Neural cell (in vitro differentiated cells): ENCODE data around the gene NR2C1. TPM values are rescaled to one million over a fixed set of nuclear protein-coding genes. Genes with fewer than 3 reads are reported as not detected.

Experiments used
- H2AFZ ChIP-seq: fragments of 200-600, 300-800 bp; sonication (generic), shearing (Covaris generic); 2 replicates; pipeline ENCODE4 v1.6.0; 2014; ENCODE audit warnings: low read depth, mild to moderate bottlenecking, antibody characterized with exemption, low read length, moderate library complexity
- H3F3A ChIP-seq: fragments of 200-600 bp; shearing (Covaris generic); 2 replicates; pipeline ENCODE4 v1.6.1; 2016; ENCODE audit warnings: mild to moderate bottlenecking, moderate library complexity, mixed read lengths, antibody characterized with exemption, low read length; ENCODE audit not compliant: insufficient read depth, poor library complexity, severe bottlenecking
- H3K27ac ChIP-seq: fragments of 200-600, 300-800 bp; sonication (generic), shearing (Covaris generic); 2 replicates; pipeline ENCODE4 v1.5.1; 2014; ENCODE audit warnings: mild to moderate bottlenecking, low read length, moderate library complexity
- H3K27me3 ChIP-seq: fragments of 300-800, 200-600 bp; sonication (generic), shearing (Covaris generic); 2 replicates; pipeline ENCODE4 v1.6.0; 2014; ENCODE audit warnings: mild to moderate bottlenecking, low read depth, low read length, moderate library complexity; ENCODE audit not compliant: insufficient read depth
- H3K36me3 ChIP-seq: fragments of 300-800, 200-600 bp; sonication (generic), shearing (Covaris generic); 2 replicates; pipeline ENCODE4 v1.5.1; 2014; ENCODE audit warnings: mild to moderate bottlenecking, antibody characterized with exemption, low read length, moderate library complexity; ENCODE audit not compliant: insufficient read depth
- H3K4me2 ChIP-seq: fragments of 300-800, 200-600 bp; sonication (generic), shearing (Covaris generic); 2 replicates; pipeline ENCODE4 v1.6.0; 2014; ENCODE audit warnings: mild to moderate bottlenecking, low read length
- H3K4me3 ChIP-seq: fragments of 300-800, 200-600 bp; sonication (generic), shearing (Covaris generic); 2 replicates; pipeline ENCODE4 v1.5.1; 2014; ENCODE audit warnings: mild to moderate bottlenecking, low read length, moderate library complexity
- H3K79me2 ChIP-seq: fragments of 200-600 bp; shearing (Covaris generic); replicated peaks from 2 replicates; pipeline ENCODE4 v1.6.0; 2014; ENCODE audit warnings: mild to moderate bottlenecking, low read length, moderate library complexity; ENCODE audit not compliant: insufficient read depth
- H3K9ac ChIP-seq: fragments of 300-800, 200-600 bp; sonication (generic), shearing (Covaris generic); 2 replicates; pipeline ENCODE4 v1.6.1; 2016; ENCODE audit warnings: mild to moderate bottlenecking, low read length, mixed read lengths
- H3K9me2 ChIP-seq: fragments of 200-600 bp; shearing (Covaris generic); 2 replicates; pipeline ENCODE4 v1.6.1; 2016; ENCODE audit warnings: mild to moderate bottlenecking, low read length, mixed read lengths; ENCODE audit not compliant: insufficient read depth
- H3K9me3 ChIP-seq: fragments of 200-600, 300-800 bp; sonication (generic), shearing (Covaris generic); 2 replicates; pipeline ENCODE4 v1.6.1; 2016; ENCODE audit warnings: mild to moderate bottlenecking, mixed run types, low read length, moderate library complexity, mixed read lengths
- H4K20me1 ChIP-seq: fragments of 200-600 bp; shearing (Covaris generic); 2 replicates; pipeline ENCODE4 v1.6.1; 2016; ENCODE audit warnings: mild to moderate bottlenecking, mixed run types; ENCODE audit not compliant: insufficient read depth
- CTCF ChIP-seq: fragments of 450-650 bp; IDR thresholded peaks from 2 replicates; pipeline ENCODE4 v1.5.1; 2014; ENCODE audit warnings: antibody characterized with exemption, mild to moderate bottlenecking, moderate library complexity; ENCODE audit not compliant: poor library complexity, severe bottlenecking
- EP300 ChIP-seq: fragments of 450-650 bp; conservative IDR thresholded peaks from 2 replicates; pipeline ENCODE4 v1.6.1; 2014; ENCODE audit warnings: antibody characterized with exemption, mild to moderate bottlenecking, moderate library complexity; ENCODE audit not compliant: poor library complexity, severe bottlenecking
- EZH2 ChIP-seq: fragments of 200-600, 300-800 bp; shearing (Covaris generic), sonication (generic); IDR thresholded peaks from 2 replicates; pipeline ENCODE4 v1.6.1; 2014; ENCODE audit warnings: antibody characterized with exemption, low read length, borderline replicate concordance, mild to moderate bottlenecking; ENCODE audit not compliant: insufficient read depth, poor library complexity, severe bottlenecking
- MXI1 ChIP-seq: fragments of 450-650 bp; conservative IDR thresholded peaks from 2 replicates; pipeline ENCODE4 v1.6.1; 2014; ENCODE audit warnings: antibody characterized with exemption, mild to moderate bottlenecking; ENCODE audit not compliant: poor library complexity, severe bottlenecking
- POLR2AphosphoS5 ChIP-seq: IDR thresholded peaks from 2 replicates; pipeline ENCODE4 v1.6.1; 2012
- RAD21 ChIP-seq: fragments of 450-650 bp; conservative IDR thresholded peaks from 2 replicates; pipeline ENCODE4 v1.6.1; 2014; ENCODE audit warnings: antibody characterized with exemption, mild to moderate bottlenecking, moderate library complexity
- SMC3 ChIP-seq: fragments of 450-650 bp; conservative IDR thresholded peaks from 2 replicates; pipeline ENCODE4 v1.6.1; 2014; ENCODE audit warnings: antibody characterized with exemption, mild to moderate bottlenecking, moderate library complexity; ENCODE audit not compliant: poor library complexity
- TAF1 ChIP-seq: IDR thresholded peaks from 2 replicates; pipeline ENCODE4 v1.6.1; 2012; ENCODE audit warnings: low read depth
- polyA plus RNA-seq: library from polyadenylated mRNA; depleted of rRNA; stranded (reverse); fragments of >200 nt; gene quantifications from 2 replicates; pipeline ENCODE4 v1.2.3, GENCODE V29; 2014
- TF ChIP-seq, protein P1 (sequence below): IDR thresholded peaks from 2 replicates; pipeline ENCODE4 v1.6.1; 2012; ENCODE audit warnings: borderline replicate concordance

The NR2C1 gene
- polyA plus RNA-seq, 1 donor from 2014 or later, result 137 TPM

DNA sequence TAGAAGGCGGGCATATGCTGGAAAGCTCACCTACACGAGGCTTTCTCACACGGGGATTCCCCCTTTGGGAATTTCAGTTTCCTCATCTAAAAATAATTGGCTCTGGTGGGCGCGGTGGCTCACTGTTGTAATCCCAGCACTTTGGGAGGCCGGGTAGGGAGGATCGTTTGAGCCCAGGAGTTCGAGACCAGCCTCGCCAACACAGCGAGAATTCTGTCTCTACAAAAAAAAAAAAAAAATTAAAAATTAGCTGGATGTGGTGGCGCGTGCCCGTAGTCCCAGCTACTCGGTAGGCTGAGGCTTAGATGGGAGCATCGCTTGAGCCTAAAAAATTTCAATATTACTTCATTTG, 69.5 kb downstream of the NR2C1 start:
- peaks cover 19% of the 10 kb centered on the region for H3K79me2 ChIP-seq
- H3K27me3 ChIP-seq, result no peaks in the 10 kb centered on the region
- H3K9ac ChIP-seq, result peak overlapping the region; percentile 82
- H3K27ac ChIP-seq, result peak overlapping the region; percentile 57
- H3K9me2 ChIP-seq, result no peaks in the 10 kb centered on the region
- H3F3A ChIP-seq, result no peaks in the 10 kb centered on the region
- no peaks in the 10 kb centered on the region for H4K20me1 ChIP-seq
- TF ChIP-seq MXI1 (no peak), POLR2AphosphoS5 (no peak), CTCF (no peak), EZH2 (no peak), EP300 (no peak), TAF1 (no peak), RAD21 (no peak), SMC3 (no peak)
- TF ChIP-seq, protein P1, sequence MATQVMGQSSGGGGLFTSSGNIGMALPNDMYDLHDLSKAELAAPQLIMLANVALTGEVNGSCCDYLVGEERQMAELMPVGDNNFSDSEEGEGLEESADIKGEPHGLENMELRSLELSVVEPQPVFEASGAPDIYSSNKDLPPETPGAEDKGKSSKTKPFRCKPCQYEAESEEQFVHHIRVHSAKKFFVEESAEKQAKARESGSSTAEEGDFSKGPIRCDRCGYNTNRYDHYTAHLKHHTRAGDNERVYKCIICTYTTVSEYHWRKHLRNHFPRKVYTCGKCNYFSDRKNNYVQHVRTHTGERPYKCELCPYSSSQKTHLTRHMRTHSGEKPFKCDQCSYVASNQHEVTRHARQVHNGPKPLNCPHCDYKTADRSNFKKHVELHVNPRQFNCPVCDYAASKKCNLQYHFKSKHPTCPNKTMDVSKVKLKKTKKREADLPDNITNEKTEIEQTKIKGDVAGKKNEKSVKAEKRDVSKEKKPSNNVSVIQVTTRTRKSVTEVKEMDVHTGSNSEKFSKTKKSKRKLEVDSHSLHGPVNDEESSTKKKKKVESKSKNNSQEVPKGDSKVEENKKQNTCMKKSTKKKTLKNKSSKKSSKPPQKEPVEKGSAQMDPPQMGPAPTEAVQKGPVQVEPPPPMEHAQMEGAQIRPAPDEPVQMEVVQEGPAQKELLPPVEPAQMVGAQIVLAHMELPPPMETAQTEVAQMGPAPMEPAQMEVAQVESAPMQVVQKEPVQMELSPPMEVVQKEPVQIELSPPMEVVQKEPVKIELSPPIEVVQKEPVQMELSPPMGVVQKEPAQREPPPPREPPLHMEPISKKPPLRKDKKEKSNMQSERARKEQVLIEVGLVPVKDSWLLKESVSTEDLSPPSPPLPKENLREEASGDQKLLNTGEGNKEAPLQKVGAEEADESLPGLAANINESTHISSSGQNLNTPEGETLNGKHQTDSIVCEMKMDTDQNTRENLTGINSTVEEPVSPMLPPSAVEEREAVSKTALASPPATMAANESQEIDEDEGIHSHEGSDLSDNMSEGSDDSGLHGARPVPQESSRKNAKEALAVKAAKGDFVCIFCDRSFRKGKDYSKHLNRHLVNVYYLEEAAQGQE, result no peak
- H2AFZ ChIP-seq, result peak overlapping the region; percentile 67
- peaks cover 5% of the 10 kb centered on the region for H3K9me3 ChIP-seq
- peak overlapping the region; percentile 88 for H3K4me3 ChIP-seq
- no peaks in the 10 kb centered on the region for H3K36me3 ChIP-seq
- H3K4me2 ChIP-seq, result peak overlapping the region; percentile 36

- peak within 1 kb of the TSS; percentile 88 for H3K4me3 ChIP-seq
- H3K27me3 ChIP-seq, result no peaks in the 10 kb centered on the region
- H3K9me3 ChIP-seq, result peaks cover 5% of the 10 kb centered on the region
- no peaks in the 10 kb centered on the region for H4K20me1 ChIP-seq
- H3K79me2 ChIP-seq, result peaks cover 19% of the 10 kb centered on the region
- no peaks in the 10 kb centered on the region for H3K36me3 ChIP-seq
- no peaks in the 10 kb centered on the region for H3K9me2 ChIP-seq
- peak within 1 kb of the TSS; percentile 67 for H2AFZ ChIP-seq
- H3K27ac ChIP-seq, result peak within 1 kb of the TSS; percentile 80
- no peaks in the 10 kb centered on the region for H3F3A ChIP-seq
- peak within 1 kb of the TSS; percentile 82 for H3K9ac ChIP-seq
- peak; percentile 92 for TF ChIP-seq POLR2AphosphoS5
- TF ChIP-seq RAD21, result peak; percentile 38
- peak; percentile 49 for TF ChIP-seq SMC3
- TF ChIP-seq MXI1, result peak; percentile 82
- peak; percentile 76 for TF ChIP-seq TAF1
- peak; percentile 34 for TF ChIP-seq EP300
- no peak for TF ChIP-seq CTCF
- no peak for TF ChIP-seq EZH2
- TF ChIP-seq, protein P1, result peak; percentile 76
- H3K4me2 ChIP-seq, result peak within 1 kb of the TSS; percentile 83
Observed at GRCh38 chr12:95003213-95003920, 70.1 kb downstream of the NR2C1 start, which contains the start of gene NDUFA12. Gene NDUFA12 (minus strand): TSS chr12:95003697. CDS start chr12:95003680, 17 bp downstream.
